Measurements from ENCODE around the gene TMEM154. TPM values are rescaled to one million over a fixed set of nuclear protein-coding genes. Genes with fewer than 3 reads are reported as not detected.

TMEM154 gene
- total and polyA plus RNA-seq, 2 donors = 4.1 to 5.5 TPM

DNA sequence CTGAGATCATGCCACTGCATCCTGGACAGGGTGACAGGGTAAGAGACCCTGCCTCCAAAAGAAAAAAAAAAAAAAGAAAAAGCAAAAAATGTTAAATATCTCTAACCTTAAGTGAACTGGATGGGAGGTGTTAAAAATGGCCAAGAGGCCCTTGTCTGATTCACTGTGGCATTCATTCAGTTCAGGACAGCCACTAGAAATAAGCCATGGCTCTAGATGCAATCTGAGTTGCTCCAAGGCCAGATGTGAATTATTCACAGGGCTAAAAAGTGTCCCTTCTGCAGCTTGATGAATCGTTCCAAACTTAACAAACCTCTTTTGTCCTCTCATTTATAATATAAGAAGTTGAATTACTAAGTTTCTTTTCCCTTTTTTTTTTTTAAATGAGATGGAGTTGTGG lies 80.2 kb downstream of the TMEM154 start:
- H3K27me3 ChIP-seq (ENCODE audit: control insufficient read depth in 2 of 2, insufficient read depth in 1 of 2, low read length in 1 of 2) = no peaks in the 10 kb centered on the region
- H3K27ac ChIP-seq (ENCODE audit: low read depth in 1 of 2, low read length in 1 of 2) = no peak overlapping the region
- H3K9me3 ChIP-seq (ENCODE audit: control insufficient read depth in 2 of 2, insufficient read depth in 1 of 2, low read length in 1 of 2) = peaks cover 0 to 3% of the 10 kb centered on the region in 2 donors
- no peaks in the 10 kb centered on the region for H3K4me1 ChIP-seq (ENCODE audit: control insufficient read depth in 2 of 2, insufficient read depth in 2 of 2, low read length in 2 of 2)
- no peak overlapping the region for H3K4me3 ChIP-seq (ENCODE audit: low read length in 2 of 2)
- no peaks in the 10 kb centered on the region for H3K36me3 ChIP-seq (ENCODE audit: control insufficient read depth in 2 of 2, insufficient read depth in 2 of 2, low read length in 1 of 2)
- WGBS = 93% methylated on average over 1 of the region's 1 CpG
- DNase-seq (ENCODE audit: low read depth in 6 of 9, low spot score in 9 of 9) = no peak

DNA sequence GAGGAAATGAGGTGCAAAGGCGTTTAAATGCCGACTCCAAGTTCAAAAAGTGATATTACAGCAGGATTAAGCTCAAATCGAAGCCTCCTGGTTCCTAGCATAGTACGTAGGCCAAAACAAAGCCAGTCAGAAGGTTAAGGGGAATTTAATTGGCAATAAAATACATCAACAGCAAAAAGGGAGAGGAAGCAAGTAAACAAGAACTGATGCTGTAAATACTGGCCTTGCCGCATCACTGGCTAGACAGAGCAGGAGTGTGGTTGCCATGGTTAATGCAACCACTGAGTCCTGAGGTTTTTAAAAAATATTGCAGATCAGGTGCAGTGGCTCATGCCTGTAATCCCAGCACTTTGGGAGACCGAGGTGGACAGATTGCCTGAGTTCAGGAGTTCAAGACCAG lies 80.7 kb downstream of the TMEM154 start:
- H3K4me3 ChIP-seq (ENCODE audit: low read length in 2 of 2) = no peak overlapping the region
- H3K36me3 ChIP-seq (ENCODE audit: control insufficient read depth in 2 of 2, insufficient read depth in 2 of 2, low read length in 1 of 2) = no peaks in the 10 kb centered on the region
- H3K9me3 ChIP-seq (ENCODE audit: control insufficient read depth in 2 of 2, insufficient read depth in 1 of 2, low read length in 1 of 2) = peaks cover 0 to 3% of the 10 kb centered on the region in 2 donors
- no peaks in the 10 kb centered on the region for H3K27me3 ChIP-seq (ENCODE audit: control insufficient read depth in 2 of 2, insufficient read depth in 1 of 2, low read length in 1 of 2)
- H3K4me1 ChIP-seq (ENCODE audit: control insufficient read depth in 2 of 2, insufficient read depth in 2 of 2, low read length in 2 of 2) = no peaks in the 10 kb centered on the region
- WGBS = 78% methylated on average over 6 of the region's 6 CpGs
- DNase-seq (ENCODE audit: low read depth in 6 of 9, low spot score in 9 of 9) = no peak
- H3K27ac ChIP-seq (ENCODE audit: low read depth in 1 of 2, low read length in 1 of 2) = no peak overlapping the region

DNA sequence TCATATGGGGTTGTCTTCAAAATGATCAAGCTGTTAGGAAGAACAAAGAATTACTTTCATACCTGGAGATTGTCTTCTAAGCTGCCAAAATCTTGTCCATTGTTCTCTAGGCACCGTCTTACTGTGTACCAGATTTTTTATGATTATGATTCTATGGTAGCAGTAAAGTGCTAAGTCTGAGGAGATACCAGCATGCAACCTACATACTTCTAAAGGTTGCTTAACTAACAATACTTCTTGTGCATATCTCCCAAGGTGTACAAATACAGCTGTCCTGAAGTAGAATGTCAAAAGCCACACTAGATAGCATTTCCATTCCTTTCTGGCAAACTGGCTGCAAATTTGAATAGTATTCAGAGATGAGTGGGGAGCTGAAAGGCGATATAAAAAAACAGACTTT lies 81.3 kb downstream of the TMEM154 start:
- no peak overlapping the region for H3K27ac ChIP-seq (ENCODE audit: low read depth in 1 of 2, low read length in 1 of 2)
- no peaks in the 10 kb centered on the region for H3K4me1 ChIP-seq (ENCODE audit: control insufficient read depth in 2 of 2, insufficient read depth in 2 of 2, low read length in 2 of 2)
- no peaks in the 10 kb centered on the region for H3K27me3 ChIP-seq (ENCODE audit: control insufficient read depth in 2 of 2, insufficient read depth in 1 of 2, low read length in 1 of 2)
- H3K4me3 ChIP-seq (ENCODE audit: low read length in 2 of 2) = no peak overlapping the region
- no peak for DNase-seq (ENCODE audit: low read depth in 6 of 9, low spot score in 9 of 9)
- H3K36me3 ChIP-seq (ENCODE audit: control insufficient read depth in 2 of 2, insufficient read depth in 2 of 2, low read length in 1 of 2) = no peaks in the 10 kb centered on the region
- peaks cover 0 to 3% of the 10 kb centered on the region in 2 donors for H3K9me3 ChIP-seq (ENCODE audit: control insufficient read depth in 2 of 2, insufficient read depth in 1 of 2, low read length in 1 of 2)
- WGBS = 92% methylated on average over 2 of the region's 2 CpGs

DNA sequence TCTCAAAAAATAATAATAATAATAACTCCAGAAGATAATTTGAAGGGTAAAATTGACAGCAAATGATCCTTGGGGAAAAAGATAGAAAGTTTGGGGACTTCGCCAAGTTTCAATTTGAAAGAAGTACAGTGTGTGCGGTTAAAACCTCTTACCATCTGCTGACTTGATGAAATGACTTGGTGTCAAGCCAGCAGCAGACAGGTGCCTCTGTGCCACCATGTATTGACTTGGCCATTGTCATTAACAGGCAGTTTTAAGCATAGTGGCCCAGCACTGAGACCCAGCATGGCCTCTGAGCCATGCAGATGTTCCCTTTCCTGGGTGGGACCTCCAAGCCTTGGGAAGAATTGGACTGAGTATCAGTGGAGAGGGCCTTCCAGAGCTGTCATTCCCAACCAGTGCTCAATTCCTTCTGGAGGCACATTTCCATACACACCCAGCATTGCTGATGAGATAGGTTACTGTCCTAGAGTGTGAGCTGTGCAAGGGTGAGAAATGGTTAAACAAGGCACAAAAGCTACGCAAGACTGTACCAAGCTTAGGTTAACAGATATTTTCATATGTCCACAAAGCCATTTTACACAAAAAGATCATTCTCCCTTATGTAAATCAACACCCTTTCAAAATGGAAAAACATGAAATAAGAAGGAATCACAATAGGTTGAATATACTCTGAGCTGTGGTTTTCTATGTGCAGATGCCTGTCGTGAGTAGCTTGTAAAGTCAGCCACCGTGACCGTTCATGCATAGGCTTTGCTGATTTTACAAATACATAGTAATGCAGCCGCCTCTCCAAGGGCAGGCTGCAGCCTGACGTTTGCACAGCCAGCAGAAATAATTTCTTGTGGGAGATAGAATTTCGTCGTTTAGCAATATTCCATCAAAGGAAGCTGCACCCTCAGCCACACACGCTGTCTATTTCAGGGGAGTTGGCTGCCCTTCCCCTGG lies 84.5 kb downstream of the TMEM154 start:
- H3K27me3 ChIP-seq (ENCODE audit: control insufficient read depth in 2 of 2, insufficient read depth in 1 of 2, low read length in 1 of 2) = no peaks in the 10 kb centered on the region
- no peaks in the 10 kb centered on the region for H3K9me3 ChIP-seq (ENCODE audit: control insufficient read depth in 2 of 2, insufficient read depth in 1 of 2, low read length in 1 of 2)
- H3K4me3 ChIP-seq (ENCODE audit: low read length in 2 of 2) = no peak overlapping the region
- no peak for DNase-seq (ENCODE audit: low read depth in 6 of 9, low spot score in 9 of 9)
- WGBS = 87% methylated on average over 11 of the region's 11 CpGs
- no peaks in the 10 kb centered on the region for H3K36me3 ChIP-seq (ENCODE audit: control insufficient read depth in 2 of 2, insufficient read depth in 2 of 2, low read length in 1 of 2)
- H3K27ac ChIP-seq (ENCODE audit: low read depth in 1 of 2, low read length in 1 of 2) = peak overlapping the region in 1 of 2 donors; percentile 3
- peaks cover 0 to 10% of the 10 kb centered on the region in 2 donors for H3K4me1 ChIP-seq (ENCODE audit: control insufficient read depth in 2 of 2, insufficient read depth in 2 of 2, low read length in 2 of 2)

DNA sequence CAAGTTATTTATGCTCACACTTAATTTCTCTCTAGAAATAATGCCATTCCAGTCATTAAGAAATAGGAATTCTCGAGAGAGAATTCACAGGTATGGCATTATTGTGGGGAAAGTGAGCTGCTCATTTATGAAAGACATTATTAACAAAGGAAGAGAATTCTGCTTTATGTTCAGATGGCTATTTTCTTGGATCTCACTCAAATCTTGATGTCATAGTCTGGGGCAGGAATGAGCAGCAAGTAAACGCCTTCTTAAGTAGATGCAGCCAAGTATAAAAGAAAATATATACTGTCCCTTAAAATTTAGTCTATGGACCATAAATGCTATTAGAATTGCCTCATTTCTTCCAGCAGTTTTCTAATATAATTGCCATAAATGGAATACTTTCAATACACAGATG lies 85.7 kb downstream of the TMEM154 start:
- DNase-seq (ENCODE audit: low read depth in 6 of 9, low spot score in 9 of 9) = no peak
- 95% methylated on average over 2 of the region's 2 CpGs for WGBS

DNA sequence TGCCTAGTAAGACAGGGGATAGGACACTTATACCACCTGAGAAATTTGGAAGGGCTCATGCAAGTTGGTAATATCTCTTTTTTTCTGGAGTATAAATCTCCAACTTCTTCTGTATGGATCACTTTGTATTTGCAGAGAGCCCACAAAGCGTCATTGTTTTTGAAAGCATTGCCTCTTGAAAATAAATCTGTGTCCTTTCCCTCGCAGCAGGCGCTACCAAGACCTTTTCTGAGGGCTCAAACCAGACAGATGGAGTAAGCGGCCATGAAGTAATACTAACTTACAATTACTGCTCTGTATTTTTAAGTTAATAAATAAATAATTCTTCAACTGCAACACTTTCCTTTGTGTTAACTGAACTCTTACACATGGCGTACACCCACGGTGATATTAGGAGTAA lies 87.9 kb downstream of the TMEM154 start:
- DNase-seq (ENCODE audit: low read depth in 6 of 9, low spot score in 9 of 9) = no peak
- no peak overlapping the region for H3K27ac ChIP-seq (ENCODE audit: low read depth in 1 of 2, low read length in 1 of 2)
- WGBS = 97% methylated on average over 6 of the region's 6 CpGs
- H3K9me3 ChIP-seq (ENCODE audit: control insufficient read depth in 2 of 2, insufficient read depth in 1 of 2, low read length in 1 of 2) = no peaks in the 10 kb centered on the region
- no peaks in the 10 kb centered on the region for H3K36me3 ChIP-seq (ENCODE audit: control insufficient read depth in 2 of 2, insufficient read depth in 2 of 2, low read length in 1 of 2)
- no peaks in the 10 kb centered on the region for H3K27me3 ChIP-seq (ENCODE audit: control insufficient read depth in 2 of 2, insufficient read depth in 1 of 2, low read length in 1 of 2)
- H3K4me3 ChIP-seq (ENCODE audit: low read length in 2 of 2) = no peak overlapping the region
- H3K4me1 ChIP-seq (ENCODE audit: control insufficient read depth in 2 of 2, insufficient read depth in 2 of 2, low read length in 2 of 2) = peaks cover 0 to 10% of the 10 kb centered on the region in 2 donors

More for the DNA sequence above, 85.7 kb downstream of the TMEM154 start:
- Histone ChIP-seq H3K4me3 (ENCODE audit: low read length in 2 of 2) (no peak overlapping the region), H3K4me1 (ENCODE audit: control insufficient read depth in 2 of 2, insufficient read depth in 2 of 2, low read length in 2 of 2) (peaks cover 0 to 10% of the 10 kb centered on the region in 2 donors), H3K27ac (ENCODE audit: low read depth in 1 of 2, low read length in 1 of 2) (no peak overlapping the region), H3K27me3 (ENCODE audit: control insufficient read depth in 2 of 2, insufficient read depth in 1 of 2, low read length in 1 of 2) (no peaks in the 10 kb centered on the region), H3K36me3 (ENCODE audit: control insufficient read depth in 2 of 2, insufficient read depth in 2 of 2, low read length in 1 of 2) (no peaks in the 10 kb centered on the region), H3K9me3 (ENCODE audit: control insufficient read depth in 2 of 2, insufficient read depth in 1 of 2, low read length in 1 of 2) (no peaks in the 10 kb centered on the region)

DNA sequence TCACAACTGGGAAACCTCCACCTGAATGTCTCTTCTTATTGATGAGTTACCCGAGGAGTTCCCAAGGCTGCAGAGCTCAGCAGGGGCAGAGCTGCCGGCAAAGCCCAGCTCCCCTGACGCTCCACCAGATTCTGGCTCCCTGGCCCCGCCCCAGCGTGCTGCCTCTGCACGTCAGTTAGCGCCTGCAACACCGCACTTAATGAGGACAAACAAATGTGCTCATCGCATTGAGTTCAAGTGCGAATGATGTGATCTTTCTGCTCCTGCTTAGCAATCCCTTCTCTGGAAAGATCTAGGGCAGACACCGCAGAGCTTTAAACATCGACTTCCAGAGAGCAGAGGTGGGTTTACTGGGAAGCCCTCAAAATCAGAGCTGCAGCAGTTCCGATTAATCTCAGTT lies 88.4 kb downstream of the TMEM154 start:
- H3K27ac ChIP-seq (ENCODE audit: low read depth in 1 of 2, low read length in 1 of 2) = no peak overlapping the region
- DNase-seq (ENCODE audit: low read depth in 6 of 9, low spot score in 9 of 9) = peak in 3 of 9 donors; percentile 13 to 38 (median 28)
- H3K4me3 ChIP-seq (ENCODE audit: low read length in 2 of 2) = no peak overlapping the region

DNA sequence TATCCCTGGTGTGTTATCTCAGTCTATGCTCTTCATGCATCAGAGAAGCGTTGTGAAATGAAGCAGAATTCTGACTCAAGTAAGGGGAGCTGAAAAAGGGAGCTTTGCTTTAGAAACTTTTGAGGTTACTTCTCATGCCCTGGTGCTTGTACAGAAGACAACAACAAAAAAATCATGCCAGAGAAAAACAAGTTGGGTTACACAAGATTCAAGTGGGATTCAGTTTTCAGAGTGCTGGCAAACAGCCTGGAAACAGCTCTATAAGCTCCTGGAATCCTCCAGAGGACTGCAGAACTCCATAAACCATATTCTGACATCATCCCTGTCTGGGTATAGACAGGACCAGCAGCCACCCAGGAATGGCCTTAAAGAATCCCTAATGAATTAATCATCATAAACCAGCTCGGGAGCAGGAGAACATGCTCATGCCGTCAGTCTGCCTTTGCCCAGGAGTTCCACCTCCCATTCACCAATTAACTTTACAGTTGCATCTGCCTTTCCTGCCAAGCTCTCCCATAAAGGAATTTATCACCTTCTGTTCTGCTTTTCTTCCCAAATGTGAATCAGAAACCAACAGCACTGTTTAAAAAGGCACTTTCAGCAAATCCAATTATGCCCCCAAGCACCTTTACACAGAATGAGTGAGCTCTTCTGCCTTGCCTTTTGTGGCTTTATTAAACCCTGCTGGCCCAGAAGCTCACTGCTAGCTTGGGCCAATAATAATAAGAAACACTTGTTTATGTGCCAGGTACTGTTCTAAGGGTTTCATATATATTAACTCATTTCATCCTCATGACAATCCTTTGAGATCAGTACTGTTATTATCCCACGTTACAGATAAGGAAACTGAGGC lies 89.4 kb downstream of the TMEM154 start:
- Histone ChIP-seq H3K36me3 (ENCODE audit: control insufficient read depth in 2 of 2, insufficient read depth in 2 of 2, low read length in 1 of 2) (no peaks in the 10 kb centered on the region), H3K4me1 (ENCODE audit: control insufficient read depth in 2 of 2, insufficient read depth in 2 of 2, low read length in 2 of 2) (peaks cover 0 to 10% of the 10 kb centered on the region in 2 donors), H3K27ac (ENCODE audit: low read depth in 1 of 2, low read length in 1 of 2) (peak overlapping the region in 1 of 2 donors; percentile 63), H3K9me3 (ENCODE audit: control insufficient read depth in 2 of 2, insufficient read depth in 1 of 2, low read length in 1 of 2) (no peaks in the 10 kb centered on the region), H3K4me3 (ENCODE audit: low read length in 2 of 2) (no peak overlapping the region), H3K27me3 (ENCODE audit: control insufficient read depth in 2 of 2, insufficient read depth in 1 of 2, low read length in 1 of 2) (no peaks in the 10 kb centered on the region)
- 90% methylated on average over 4 of the region's 4 CpGs for WGBS
- no peak for DNase-seq (ENCODE audit: low read depth in 6 of 9, low spot score in 9 of 9)

More for the DNA sequence above, 88.4 kb downstream of the TMEM154 start:
- peaks cover 0 to 10% of the 10 kb centered on the region in 2 donors for H3K4me1 ChIP-seq (ENCODE audit: control insufficient read depth in 2 of 2, insufficient read depth in 2 of 2, low read length in 2 of 2)
- WGBS = 29% methylated on average over 13 of the region's 13 CpGs
- no peaks in the 10 kb centered on the region for H3K27me3 ChIP-seq (ENCODE audit: control insufficient read depth in 2 of 2, insufficient read depth in 1 of 2, low read length in 1 of 2)
- H3K36me3 ChIP-seq (ENCODE audit: control insufficient read depth in 2 of 2, insufficient read depth in 2 of 2, low read length in 1 of 2) = no peaks in the 10 kb centered on the region
- no peaks in the 10 kb centered on the region for H3K9me3 ChIP-seq (ENCODE audit: control insufficient read depth in 2 of 2, insufficient read depth in 1 of 2, low read length in 1 of 2)

DNA sequence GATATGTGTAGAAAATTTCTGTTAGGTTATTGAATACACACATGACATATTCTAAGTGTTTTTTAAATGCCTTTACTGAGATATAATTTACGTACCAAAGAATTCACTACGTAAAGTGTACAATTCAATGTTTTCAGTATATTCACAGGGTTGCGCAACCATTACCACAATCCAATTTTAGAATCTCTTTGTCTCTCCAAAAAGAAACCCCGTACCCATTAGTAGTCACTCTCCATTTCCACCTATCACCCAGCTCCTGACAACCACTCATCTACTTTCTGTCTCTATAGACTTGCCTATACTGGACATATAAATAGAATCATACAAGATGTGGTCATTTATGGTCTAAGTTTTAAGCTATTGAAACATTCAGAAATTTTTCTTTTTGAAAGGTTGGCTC lies 90.9 kb downstream of the TMEM154 start:
- no peak overlapping the region for H3K4me3 ChIP-seq (ENCODE audit: low read length in 2 of 2)
- DNase-seq (ENCODE audit: low read depth in 6 of 9, low spot score in 9 of 9) = no peak
- H3K27ac ChIP-seq (ENCODE audit: low read depth in 1 of 2, low read length in 1 of 2) = no peak overlapping the region
- H3K27me3 ChIP-seq (ENCODE audit: control insufficient read depth in 2 of 2, insufficient read depth in 1 of 2, low read length in 1 of 2) = no peaks in the 10 kb centered on the region
- H3K4me1 ChIP-seq (ENCODE audit: control insufficient read depth in 2 of 2, insufficient read depth in 2 of 2, low read length in 2 of 2) = peaks cover 0 to 10% of the 10 kb centered on the region in 2 donors
- WGBS = 85% methylated on average over 4 of the region's 4 CpGs
- no peaks in the 10 kb centered on the region for H3K36me3 ChIP-seq (ENCODE audit: control insufficient read depth in 2 of 2, insufficient read depth in 2 of 2, low read length in 1 of 2)
- no peaks in the 10 kb centered on the region for H3K9me3 ChIP-seq (ENCODE audit: control insufficient read depth in 2 of 2, insufficient read depth in 1 of 2, low read length in 1 of 2)

All from thymus (tissue), 11 donors.